Fibroblast of skin of scalp (primary cell): ENCODE measurements around the gene MMP1.
A peak's percentile ranks its signal among the peaks of the same experiment; 100 is the strongest.

Experiments used
- DNase-seq: peaks from one replicate; pipeline ENCODE4 v3.0.0-alpha.2; 2013

MMP1 gene

GRCh38 chr11:102806296-102806695 is 8.3 kb upstream of the MMP1 start:
- DNase-seq = peak; percentile 74

DNA sequence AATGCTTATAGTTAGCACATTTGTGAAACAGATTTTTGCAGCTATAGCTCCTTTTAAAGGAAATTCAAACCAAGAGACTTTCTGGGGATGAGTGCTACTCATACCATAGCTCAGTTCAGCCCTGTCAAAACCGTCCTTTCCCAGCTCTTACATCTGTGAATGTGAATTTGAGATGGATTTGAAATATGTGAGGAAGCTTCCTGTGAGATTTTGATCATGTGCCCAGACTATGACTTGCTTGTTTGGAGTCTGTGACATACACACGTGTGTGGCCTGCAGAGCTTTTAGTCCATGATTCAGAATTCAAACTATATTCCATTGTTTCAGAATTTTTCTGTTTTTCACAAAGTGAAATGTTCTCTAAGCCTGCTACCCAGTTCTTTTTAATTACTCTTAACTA is 4.4 kb upstream of the MMP1 start:
- peak; percentile 97 for DNase-seq

DNA sequence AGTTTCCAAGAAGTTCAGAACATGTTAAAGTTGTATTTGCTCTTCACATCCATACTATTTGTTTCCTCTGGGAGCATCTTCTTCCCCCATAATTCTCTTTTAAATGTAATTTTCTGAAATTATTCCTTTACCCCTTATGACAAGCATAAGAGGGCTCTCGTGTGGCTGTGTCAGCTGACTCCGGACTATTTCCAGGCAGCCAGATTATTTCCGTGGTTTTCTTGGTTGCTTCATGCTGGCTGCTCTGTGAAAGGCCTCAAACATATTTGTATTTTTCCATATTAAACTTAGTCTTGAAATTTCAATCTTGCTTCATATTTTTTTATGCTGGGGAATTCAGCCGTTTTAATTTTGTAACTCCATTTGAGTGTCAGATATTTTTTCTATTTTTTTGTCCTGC is 2.8 kb upstream of the MMP1 start:
- DNase-seq = peak; percentile 42

DNA sequence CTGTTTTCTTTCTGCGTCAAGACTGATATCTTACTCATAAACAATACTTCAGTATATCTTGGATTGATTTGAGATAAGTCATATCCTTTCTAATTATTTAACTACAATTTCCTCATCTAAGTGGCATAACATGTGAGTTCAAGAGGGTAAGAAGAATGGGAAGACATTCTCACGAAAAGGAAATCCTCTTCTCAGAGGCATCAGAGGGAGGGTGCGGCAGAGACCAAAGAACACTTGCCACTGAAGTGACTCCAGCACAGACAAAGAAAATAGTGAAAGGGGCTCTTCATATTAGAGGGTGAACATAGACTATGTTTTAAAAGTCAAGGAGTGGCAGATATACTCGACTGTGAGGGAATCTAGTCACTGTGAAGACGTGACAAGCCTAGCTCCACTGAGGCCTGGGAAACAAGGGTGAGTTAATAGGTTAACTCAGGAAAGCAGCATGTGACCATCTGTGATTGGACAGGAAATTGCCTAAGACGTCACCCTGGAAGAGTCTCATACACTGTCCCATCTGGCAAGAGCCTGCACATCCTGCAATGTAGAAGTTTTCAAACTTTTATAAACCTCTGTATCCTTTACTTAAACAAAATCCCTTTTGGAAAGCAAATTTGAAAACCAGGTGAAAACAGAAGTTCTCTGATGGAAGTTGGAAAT is 1.9 kb upstream of the MMP1 start:
- peak; percentile 24 for DNase-seq

DNA sequence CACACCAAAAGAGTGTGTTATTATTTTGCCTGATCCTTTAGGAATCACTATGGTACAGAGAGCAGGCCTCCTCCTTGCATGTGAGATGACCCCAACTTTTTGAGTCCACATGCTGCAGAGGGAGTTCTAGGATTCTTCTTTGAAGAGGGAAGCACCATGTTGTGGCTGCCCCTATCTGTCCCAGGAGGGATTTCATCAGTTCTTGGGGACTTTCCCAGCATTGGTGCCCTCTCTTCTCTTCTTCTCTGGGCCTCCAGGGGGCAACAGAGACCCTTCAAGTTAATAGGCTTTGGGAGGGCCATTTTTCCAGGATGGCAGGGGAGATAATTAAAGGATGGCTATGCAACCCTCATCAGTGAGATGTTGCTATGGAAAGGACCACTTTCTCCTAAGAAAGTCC is 3.6 kb downstream of the MMP1 start:
- peak; percentile 68 for DNase-seq

GRCh38 chr11:102793677-102794290 is 4.2 kb downstream of the MMP1 start:
- DNase-seq = no peak

GRCh38 chr11:102792604-102793003 is 5.4 kb downstream of the MMP1 start:
- DNase-seq = no peak

DNA sequence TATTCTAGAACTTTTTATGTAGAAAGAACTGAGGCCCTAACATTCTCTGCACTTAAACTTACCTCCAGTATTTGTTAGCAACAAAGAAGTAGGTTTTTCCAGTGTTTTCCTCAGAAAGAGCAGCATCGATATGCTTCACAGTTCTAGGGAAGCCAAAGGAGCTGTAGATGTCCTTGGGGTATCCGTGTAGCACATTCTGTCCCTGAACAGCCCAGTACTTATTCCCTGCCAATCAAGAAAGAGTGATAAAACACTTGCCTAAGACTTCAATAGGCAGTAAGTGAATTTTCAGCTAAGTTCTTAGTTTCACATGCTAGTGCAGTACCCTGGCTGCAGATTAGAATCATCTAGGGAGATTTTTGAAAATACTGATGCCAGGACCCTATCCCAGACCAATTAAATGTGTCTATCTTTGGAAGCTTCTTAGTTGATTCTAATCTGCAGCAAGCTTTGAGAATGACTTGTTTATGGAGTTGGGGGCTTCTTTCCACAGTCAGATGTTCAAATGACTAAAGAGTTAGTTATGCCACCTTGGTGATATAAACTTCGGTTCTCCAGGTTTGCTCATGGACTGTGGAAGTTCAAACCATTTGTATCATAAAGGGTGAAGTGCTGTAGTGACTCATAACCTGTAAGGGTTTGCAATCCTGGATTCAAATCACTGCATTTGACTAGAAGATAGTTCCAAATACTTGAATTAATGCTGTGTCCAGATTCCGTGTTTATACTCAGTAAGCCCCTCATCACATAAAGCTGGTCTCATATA is 6.5 kb downstream of the MMP1 start:
- DNase-seq = no peak

- no peak for DNase-seq
Observed at GRCh38 chr11:102788334-102788995, 9.5 kb downstream of the MMP1 start.

DNA sequence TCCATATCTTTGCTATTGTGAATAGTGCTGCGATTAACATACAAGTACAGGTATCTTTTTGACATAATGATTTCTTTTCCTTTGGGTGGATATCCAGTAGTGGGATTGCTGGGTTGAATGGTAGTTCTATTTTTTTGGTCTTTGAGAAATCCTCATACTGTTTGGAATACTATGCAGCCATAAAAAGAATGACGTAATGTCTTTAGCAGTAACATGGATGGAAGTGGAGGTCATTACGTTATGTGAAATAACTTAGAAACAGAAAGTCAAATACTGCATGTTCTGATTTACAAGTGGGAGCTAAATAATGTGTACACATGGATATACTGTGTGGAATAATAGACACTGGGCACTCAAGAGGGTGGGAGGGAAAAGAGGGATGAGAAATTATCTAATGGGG is 13.6 kb downstream of the MMP1 start:
- no peak for DNase-seq

DNA sequence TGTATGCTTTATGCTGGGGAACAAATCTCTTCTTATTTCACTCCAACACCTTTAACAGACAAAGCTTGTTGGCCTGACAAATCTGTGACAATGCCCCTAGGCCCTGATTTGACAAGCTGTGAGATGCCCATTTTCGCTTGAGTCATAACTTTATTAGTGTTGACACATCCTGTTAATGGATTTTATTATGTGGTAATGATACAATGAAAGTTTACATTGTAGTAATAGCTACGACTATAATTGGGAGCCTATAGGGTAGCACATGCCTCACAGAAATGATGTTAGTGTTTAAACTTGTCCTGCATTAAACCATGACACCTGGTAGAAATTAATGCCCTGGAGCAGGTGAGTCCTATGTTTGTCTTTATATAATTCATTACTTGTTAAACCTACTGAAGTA is 14.2 kb downstream of the MMP1 start:
- DNase-seq = no peak

- no peak for DNase-seq
Observed at GRCh38 chr11:102783016-102783415, 14.9 kb downstream of the MMP1 start.

DNA sequence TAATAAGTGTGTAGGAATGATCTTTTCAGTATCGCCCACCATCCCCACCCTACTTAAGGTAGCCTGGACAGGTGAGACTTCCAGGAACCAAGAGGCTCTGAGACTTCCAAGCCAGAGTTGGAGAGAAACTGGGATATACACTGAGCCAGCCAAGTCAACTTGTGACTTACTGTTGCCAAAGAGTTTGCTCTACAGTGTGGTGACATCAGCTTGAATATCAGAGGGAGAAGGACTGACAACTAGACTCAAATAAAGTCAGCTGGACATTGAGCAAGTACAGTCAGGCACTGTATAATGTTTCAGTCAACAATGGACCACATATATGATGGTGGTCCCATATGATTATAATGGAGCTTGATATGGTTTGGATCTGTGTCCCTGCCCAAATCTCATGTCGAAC is 16.3 kb downstream of the MMP1 start:
- DNase-seq = no peak

DNA sequence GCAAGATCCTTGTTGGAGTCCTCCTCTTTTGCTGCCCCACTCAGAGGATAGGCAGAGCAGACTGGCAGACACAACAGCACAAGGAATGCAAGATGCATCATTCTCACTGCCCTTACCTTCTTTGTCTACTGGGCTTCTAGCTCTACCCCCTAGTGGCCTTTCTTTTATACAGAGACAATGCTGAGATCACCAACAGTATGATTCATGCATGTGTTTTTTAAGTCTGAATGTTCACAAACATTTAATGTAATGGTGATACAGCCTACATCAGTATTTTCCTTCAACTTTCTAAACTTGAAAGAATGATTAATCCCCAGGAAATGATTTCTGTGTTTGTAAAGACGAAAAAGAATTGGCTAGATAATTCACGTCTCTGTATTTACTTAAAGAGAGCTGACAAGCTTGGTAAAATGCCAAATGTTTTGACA is 17.5 kb downstream of the MMP1 start, which contains the start of gene MMP10:
MMP10 (minus strand) TSS at position 138 of the 428 bp plus-strand sequence; CDS start at position 101, 37 bp downstream.
- DNase-seq = peak; percentile 74

DNA sequence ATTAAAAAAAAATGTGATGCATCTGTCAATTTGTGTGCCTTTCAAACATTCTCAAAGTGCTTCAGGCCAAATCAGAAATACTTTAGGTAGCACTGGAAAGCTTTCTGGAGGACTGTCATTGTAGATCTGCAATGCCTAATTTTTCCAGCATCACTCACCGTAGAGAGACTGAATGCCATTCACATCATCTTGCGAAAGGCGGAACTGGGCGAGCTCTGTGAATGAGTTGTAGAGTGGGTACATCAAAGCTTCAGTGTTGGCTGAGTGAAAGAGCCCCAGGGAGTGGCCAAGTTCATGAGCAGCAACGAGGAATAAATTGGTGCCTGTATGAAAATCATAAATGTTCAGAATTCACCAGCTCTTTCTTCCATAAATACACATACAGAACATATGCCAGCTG is 21.5 kb downstream of the MMP1 start:
- no peak for DNase-seq

DNA sequence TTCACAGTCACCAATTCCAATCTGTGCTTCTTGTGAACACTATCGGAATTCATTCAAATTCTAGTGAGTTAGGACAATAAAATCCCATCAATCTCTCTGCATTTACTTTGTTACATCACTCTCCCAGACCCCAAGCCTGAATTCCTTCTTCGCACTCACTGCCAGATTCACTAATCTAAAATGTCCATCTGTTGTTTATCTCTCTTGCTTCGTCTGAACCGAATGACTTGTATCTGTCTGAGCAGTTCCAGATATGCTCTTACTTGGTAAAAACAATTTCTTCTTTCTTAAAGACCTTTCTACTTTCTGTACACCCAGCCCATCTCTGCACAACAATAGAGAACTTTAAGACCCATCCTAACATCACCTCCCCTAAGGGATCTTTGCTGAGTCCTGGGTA is 24.6 kb downstream of the MMP1 start:
- no peak for DNase-seq

GRCh38 chr11:102771351-102771750 is 26.6 kb downstream of the MMP1 start:
- no peak for DNase-seq

GRCh38 chr11:102770191-102770590 is 27.8 kb downstream of the MMP1 start:
- DNase-seq = no peak

DNA sequence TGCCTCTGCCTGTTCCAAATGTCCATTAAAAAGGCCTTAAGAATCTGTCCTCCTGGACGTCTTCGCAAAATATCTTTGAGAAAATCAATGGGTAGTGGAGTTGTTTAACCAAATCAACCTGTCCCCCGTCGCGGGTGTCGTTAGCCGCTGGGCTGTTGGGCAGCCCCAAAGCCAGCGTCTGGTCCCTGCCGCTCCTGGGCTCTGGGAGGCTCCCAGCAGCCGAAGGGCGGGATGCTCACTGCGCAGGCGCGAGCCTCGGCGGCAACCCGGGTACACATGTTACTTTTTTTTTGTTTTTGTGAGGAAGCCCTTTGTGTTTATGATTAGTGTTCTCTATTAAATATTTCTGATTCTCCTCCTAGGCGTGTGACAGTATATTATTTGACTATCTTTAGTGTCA is 30.2 kb downstream of the MMP1 start:
- DNase-seq = no peak

GRCh38 chr11:102763440-102763839 is 34.5 kb downstream of the MMP1 start:
- DNase-seq = peak; percentile 3

- peak; percentile 65 for DNase-seq
Observed at GRCh38 chr11:102762361-102762767, 35.6 kb downstream of the MMP1 start.

GRCh38 chr11:102761646-102762238 is 36.2 kb downstream of the MMP1 start:
- peak; percentile 95 for DNase-seq
